GM18868 (cell line): ENCODE data around the gene BTG1.
A peak's percentile ranks its signal among the peaks of the same experiment; 100 is the strongest.

Experiments used
- ATAC-seq: cut with Tn5 transposase; IDR thresholded peaks from one replicate; pipeline ENCODE4 v1.9.1; 2021; ENCODE audit warnings: mild to moderate bottlenecking, moderate library complexity; ENCODE audit not compliant: unreplicated experiment

Gene BTG1

DNA sequence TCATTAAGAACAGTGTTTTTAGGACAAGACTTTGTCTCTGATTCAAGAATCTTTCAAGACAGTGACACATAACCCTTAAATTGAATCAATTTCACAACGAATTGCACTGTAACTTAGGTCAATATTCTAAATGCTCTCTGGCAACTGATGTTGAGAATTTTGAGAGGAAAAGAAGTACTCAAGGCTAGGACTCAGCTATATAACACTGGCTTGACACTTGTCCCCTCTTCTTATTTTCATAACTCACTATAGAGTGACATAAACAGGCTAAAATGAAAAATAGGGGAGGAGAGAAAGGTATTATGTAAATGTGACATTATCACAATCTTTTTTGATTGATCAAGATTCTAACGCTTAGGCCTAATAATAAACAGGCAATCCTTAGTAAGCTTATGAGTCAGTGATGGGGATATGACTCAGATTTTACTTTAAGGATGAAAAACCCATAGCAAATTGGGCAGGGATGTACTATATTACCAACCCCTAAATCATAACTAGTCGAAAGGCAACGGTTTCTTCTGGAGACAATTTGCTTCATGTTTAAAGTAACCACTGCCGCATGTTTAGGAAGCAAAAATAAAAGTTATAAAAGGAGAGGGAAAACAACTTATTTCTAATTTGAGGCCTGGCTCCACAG lies 10.9 kb downstream of the BTG1 start:
- peak; percentile 29 for ATAC-seq

- peak; percentile 42 for ATAC-seq
Measured at GRCh38 chr12:92133795-92134637, 11.6 kb downstream of the BTG1 start.

DNA sequence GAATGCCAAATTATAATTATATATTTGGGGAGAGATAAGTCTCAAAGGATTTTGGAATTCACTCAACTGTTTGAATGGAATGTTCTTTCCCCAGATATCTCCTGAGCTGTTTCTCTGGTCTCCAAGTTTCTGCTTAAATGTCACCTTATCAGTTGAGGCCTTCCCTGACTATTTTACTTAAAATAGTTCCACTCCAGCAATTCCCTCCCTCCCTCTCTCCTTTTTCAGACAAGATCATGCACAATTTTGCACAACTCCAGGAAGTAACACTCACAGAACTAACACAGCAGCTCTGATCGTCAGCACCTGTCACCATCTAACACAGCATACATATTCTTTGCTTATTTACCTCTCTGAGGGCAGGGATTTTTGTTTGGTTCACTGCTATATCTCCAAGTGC lies 12.5 kb downstream of the BTG1 start:
- ATAC-seq = no peak

- ATAC-seq = no peak
Measured at GRCh38 chr12:92132288-92132687, 13.4 kb downstream of the BTG1 start.

GRCh38 chr12:92130999-92131398 lies 14.6 kb downstream of the BTG1 start:
- no peak for ATAC-seq

- no peak for ATAC-seq
Measured at GRCh38 chr12:92129609-92130008, 16.0 kb downstream of the BTG1 start.

GRCh38 chr12:92128612-92129011 lies 17.0 kb downstream of the BTG1 start:
- ATAC-seq = no peak

DNA sequence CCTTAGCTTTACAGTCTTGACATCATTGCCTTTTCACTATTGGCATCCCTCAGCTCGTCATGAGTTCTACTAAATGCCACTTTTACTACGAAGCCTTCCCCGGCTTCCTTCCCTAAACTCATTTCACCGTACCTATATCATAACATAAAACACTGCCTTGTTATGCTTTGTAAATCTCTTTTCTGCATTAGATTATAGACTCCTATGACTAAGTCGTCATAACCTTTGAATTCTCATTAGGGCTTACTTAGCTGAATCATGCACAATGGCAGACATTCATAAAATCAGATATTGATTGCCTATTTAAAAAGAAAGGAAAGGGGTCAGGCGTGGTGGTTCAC lies 21.0 kb downstream of the BTG1 start:
- no peak for ATAC-seq

GRCh38 chr12:92123780-92124688 lies 21.6 kb downstream of the BTG1 start:
- no peak for ATAC-seq

- no peak for ATAC-seq
Measured at GRCh38 chr12:92122941-92123779, 22.5 kb downstream of the BTG1 start.

GRCh38 chr12:92121826-92122225 lies 23.8 kb downstream of the BTG1 start:
- no peak for ATAC-seq

DNA sequence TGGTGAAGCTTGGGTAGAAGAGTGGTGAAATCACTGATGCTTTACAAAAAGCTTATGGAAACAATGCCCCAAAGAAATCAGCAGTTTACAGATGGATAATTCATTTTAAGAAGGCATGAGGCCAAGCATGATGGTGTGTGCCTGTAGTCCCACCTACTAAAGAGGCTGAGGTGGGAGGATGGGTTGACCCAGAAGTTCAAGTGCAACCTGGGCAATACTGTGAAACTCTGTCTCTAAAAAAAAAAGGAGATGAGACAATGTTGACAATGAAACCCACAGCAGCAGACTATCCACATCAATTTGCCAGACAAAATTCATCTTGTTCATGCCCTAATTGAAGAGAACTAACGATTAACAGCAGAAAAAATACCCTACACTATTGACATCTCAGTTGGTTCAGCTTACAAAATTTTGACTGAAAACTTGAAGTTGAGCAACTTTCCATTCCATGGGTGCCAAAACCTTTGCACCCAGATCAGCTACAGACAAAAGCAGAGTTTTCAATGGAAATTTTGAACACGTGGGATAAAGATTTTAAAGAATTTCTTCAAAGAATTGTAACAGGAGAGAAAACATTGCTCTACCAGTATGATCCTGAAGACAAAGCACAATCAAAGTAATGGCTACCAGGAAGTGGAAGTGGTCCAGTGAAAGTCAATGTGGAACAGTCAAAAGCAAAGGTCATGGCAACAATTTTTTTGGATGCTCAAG lies 26.7 kb downstream of the BTG1 start:
- ATAC-seq = no peak

DNA sequence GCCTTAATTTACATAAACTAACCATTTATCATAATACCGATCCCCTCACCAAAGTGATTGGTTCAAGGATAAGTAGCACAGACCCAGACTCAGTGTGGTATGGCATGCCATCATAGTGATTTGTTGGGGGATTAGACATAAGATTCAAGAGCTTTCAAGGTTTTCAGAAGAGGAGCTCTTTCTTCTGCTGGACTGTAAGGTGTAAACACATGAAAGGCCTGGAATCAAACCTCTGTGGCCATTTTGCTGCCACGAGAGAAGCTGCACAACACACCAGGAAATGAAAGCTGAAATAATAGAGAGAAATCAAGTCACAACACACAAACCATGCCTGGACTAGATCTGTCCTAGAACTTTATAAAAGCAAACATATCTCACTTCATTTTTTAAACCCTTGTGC lies 30.8 kb downstream of the BTG1 start:
- ATAC-seq = no peak

GRCh38 chr12:92111256-92111655 lies 34.4 kb downstream of the BTG1 start:
- ATAC-seq = peak; percentile 77

- ATAC-seq = no peak
Measured at GRCh38 chr12:92110083-92110640, 35.5 kb downstream of the BTG1 start.

- no peak for ATAC-seq
Measured at GRCh38 chr12:92109613-92110012, 36.0 kb downstream of the BTG1 start.

GRCh38 chr12:92108651-92109050 lies 37.0 kb downstream of the BTG1 start:
- no peak for ATAC-seq

DNA sequence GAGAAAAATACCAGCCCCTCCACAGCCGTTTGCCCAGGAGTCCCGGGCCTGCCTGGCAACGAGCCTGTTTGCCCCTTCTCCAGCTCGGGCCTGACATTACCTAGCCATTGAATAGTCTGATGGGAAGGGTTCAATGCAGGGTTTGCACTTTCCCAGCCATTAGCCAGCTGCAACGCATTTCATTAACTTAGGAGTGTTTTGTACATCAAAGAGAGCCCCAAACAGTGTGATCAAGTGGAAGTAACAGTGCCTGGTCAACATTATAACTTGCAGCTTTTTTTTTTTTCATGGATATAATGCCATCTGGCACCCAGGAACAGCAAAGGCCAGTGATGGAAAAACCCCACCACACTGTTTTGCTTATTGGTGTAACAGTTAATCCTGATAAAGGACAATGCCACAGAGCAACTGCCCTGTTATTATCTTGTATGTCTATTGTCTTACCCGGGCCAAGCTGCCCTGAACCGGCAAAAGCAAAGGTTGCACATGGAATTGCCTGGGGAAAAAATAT lies 38.0 kb downstream of the BTG1 start:
- no peak for ATAC-seq

- no peak for ATAC-seq
Measured at GRCh38 chr12:92107094-92107493, 38.6 kb downstream of the BTG1 start.
